ENCODE data around the gene TMPRSS3.

DNA sequence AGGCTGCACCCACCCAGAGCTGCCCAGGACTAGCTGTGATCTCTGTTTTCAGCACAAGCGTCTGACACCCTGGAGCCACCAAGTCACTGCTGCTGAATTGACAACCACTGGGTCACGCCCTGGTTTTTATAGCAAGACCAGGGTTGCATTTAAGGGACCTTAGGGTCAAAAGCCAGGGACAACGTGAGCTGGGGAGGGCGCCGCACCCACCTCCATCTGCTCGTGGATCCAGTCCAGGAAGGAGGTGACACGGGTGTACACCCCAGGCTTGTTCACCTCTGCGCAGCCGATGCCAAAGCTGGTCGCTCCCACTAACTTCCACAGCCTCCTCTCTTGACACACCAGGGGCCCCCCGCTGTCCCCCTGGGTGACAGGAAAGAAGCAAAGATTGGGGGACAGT is 20.3 kb downstream of the TMPRSS3 start:
- TF ChIP-seq, protein P1, sequence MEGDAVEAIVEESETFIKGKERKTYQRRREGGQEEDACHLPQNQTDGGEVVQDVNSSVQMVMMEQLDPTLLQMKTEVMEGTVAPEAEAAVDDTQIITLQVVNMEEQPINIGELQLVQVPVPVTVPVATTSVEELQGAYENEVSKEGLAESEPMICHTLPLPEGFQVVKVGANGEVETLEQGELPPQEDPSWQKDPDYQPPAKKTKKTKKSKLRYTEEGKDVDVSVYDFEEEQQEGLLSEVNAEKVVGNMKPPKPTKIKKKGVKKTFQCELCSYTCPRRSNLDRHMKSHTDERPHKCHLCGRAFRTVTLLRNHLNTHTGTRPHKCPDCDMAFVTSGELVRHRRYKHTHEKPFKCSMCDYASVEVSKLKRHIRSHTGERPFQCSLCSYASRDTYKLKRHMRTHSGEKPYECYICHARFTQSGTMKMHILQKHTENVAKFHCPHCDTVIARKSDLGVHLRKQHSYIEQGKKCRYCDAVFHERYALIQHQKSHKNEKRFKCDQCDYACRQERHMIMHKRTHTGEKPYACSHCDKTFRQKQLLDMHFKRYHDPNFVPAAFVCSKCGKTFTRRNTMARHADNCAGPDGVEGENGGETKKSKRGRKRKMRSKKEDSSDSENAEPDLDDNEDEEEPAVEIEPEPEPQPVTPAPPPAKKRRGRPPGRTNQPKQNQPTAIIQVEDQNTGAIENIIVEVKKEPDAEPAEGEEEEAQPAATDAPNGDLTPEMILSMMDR (IDR thresholded peaks at IDR 0.05 in 8 of 11, conservative IDR thresholded peaks at IDR 0.05 in 3 of 11), result no peak
- no peak for TF ChIP-seq POLR2AphosphoS5 (IDR thresholded peaks at IDR 0.05)

Data from spleen (tissue), 7 donors.